Ramos (cell line): ENCODE data around the gene MICAL2.

Source experiments
- in situ Hi-C: fragments of 300-500 bp; cut with MboI; formaldehyde crosslinking; loops from one replicate; pipeline ENCODE4 v1.14.3; 2022; ENCODE audit warnings: low sequenced_read_pairs; ENCODE audit not compliant: unreplicated experiment

Gene MICAL2

GRCh38 chr11:12237381-12237784 is 127.0 kb downstream of the MICAL2 start:
- in situ Hi-C loops = loop anchor here (25.0 kb wide), 2 partner anchors 175 to 450 kb away; no protein-coding TSS in a partner anchor

DNA sequence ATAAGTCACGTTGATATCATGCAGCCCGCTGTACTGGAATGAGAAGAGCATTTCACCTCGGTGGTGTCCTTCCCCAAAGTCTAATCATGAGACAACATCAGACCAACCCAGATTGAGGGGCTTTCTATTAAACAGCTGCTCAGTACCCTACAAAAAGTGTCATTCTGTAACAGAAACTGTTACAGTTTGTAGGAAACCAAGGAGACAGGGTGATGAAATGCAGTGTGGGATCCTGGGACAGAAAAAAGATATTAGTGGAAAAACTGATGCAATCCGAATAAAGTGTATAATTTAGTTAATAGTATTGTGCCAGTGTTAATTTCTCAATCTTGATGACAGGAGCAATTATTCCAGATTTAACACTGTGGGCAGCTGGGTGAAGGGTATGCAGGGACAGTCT is 128.0 kb downstream of the MICAL2 start:
- in situ Hi-C loops = loop anchor here (25.0 kb wide), 2 partner anchors 176 to 451 kb away; no protein-coding TSS in a partner anchor

- in situ Hi-C loops = loop anchor here (25.0 kb wide), 2 partner anchors 177 to 452 kb away; no protein-coding TSS in a partner anchor
These were observed 129.0 kb downstream of the MICAL2 start for GRCh38 chr11:12239396-12239795.

- in situ Hi-C loops = loop anchor here (25.0 kb wide), 2 partner anchors 178 to 453 kb away; no protein-coding TSS in a partner anchor
These were observed 129.5 kb downstream of the MICAL2 start for GRCh38 chr11:12239804-12240371.

DNA sequence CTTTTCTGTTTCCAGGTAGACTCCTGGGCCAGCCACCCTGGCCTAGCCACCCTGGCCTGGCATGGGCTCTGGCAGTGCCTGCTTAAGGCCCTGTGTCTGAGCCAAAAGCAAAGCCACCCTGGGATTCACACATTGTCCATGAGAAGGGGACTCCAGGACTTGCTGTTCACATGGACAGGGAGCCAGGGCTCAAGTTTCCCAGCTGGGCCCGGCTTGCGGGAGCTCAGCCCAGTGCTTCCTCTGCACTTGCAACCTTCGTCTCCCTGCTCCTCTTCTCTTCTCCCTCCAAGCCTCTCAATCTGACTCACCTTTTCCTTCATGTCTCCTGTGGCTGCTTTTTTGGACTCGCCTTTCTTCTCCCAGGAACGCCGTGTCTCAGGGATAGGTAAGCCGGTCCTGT is 130.3 kb downstream of the MICAL2 start:
- in situ Hi-C loops = loop anchor here (25.0 kb wide), 2 partner anchors 178 to 453 kb away; no protein-coding TSS in a partner anchor

DNA sequence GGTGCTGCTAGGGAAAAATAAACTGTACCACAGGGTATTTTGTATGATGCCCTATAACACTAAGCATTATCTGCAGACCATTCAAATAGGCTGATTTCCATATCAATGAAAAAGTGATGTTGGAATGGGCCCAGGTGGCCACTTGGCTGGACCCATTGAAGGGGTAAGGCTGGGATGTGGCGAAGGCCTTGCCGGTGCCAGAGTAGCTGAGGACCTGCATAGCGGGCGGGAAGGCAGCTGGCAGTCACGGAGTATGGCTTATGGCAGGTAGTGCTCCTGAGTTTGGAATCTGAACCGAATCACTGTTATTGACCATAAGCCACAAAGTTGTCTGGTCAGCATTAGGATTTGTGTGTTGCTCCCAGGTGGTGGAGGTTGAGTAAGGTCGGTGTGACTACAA is 131.0 kb downstream of the MICAL2 start:
- in situ Hi-C loops = loop anchor here (25.0 kb wide), 2 partner anchors 179 to 454 kb away; no protein-coding TSS in a partner anchor

GRCh38 chr11:12241971-12242672 is 131.7 kb downstream of the MICAL2 start:
- in situ Hi-C loops = loop anchor here (25.0 kb wide), 2 partner anchors 180 to 455 kb away; no protein-coding TSS in a partner anchor

GRCh38 chr11:12242966-12243365 is 132.6 kb downstream of the MICAL2 start:
- in situ Hi-C loops = loop anchor here (25.0 kb wide), 2 partner anchors 181 to 456 kb away; no protein-coding TSS in a partner anchor

- in situ Hi-C loops = loop anchor here (25.0 kb wide), 2 partner anchors 181 to 456 kb away; no protein-coding TSS in a partner anchor
These were observed 133.1 kb downstream of the MICAL2 start for GRCh38 chr11:12243486-12243885.

GRCh38 chr11:12243911-12244550 is 133.6 kb downstream of the MICAL2 start:
- in situ Hi-C loops = loop anchor here (25.0 kb wide), 2 partner anchors 182 to 457 kb away; no protein-coding TSS in a partner anchor

DNA sequence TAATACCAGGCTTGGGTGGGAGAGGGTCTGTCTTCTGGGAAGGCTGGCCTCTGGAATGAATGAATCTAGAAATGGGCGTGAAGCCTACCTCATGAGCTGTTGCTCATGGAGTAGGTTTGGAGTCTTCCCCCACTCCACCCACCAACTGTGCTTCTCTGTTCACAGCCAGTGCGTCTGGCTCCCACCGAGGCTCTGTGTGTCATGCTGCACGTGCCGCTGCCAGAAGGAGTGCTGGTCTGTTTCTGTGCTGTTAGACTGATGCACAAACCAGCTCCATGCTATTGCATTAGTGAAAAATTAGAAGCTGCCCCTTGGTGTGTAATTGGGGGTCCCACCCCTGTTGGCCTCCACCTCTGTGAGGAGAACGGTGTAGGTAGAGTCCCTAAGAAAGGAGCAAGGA is 134.7 kb downstream of the MICAL2 start:
- in situ Hi-C loops = loop anchor here (25.0 kb wide), 2 partner anchors 183 to 458 kb away; no protein-coding TSS in a partner anchor

DNA sequence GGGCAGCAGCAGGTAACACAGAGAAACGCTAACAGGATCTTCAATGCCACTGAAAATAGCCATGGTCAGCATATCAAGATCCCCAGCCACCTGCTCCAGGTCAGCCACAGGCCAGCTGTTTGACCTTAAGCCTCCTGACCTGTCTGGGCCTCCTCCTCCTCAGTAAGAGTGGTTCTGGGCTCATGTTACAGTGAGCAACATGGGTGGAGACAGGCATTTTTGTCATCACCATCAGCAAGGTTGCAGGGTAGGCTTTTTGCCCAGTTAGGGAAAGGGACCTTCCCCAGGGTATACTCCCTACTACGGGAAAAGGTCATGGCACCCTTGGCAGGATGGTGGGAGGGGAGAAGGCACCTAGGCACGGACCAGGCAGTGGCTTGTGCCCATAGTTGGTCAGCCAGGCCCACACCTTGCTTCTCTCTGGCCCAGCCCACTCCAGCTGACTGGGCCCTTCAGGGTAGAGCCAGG is 135.2 kb downstream of the MICAL2 start:
- in situ Hi-C loops = loop anchor here (25.0 kb wide), 2 partner anchors 183 to 458 kb away; no protein-coding TSS in a partner anchor

DNA sequence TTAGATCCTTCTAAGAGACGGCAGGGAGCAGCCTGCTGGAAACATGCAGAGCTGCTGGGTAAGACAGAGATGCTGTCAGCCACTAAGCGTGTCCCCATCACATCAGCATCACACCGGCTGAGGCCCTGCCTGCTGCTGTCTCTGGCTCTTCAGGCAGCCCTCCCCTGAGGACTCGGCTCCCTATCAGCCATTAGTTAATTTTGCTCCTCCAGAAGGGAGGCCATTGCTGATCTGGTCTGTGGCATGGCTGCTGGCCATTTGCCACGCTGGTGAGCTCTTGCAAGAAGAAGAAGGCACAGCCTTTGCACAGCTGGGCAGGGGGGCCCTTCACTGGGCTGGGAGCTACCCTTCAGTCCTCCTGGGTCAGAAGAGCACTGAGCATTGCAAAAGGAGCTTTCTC is 135.8 kb downstream of the MICAL2 start:
- in situ Hi-C loops = loop anchor here (25.0 kb wide), 2 partner anchors 184 to 459 kb away; no protein-coding TSS in a partner anchor

- in situ Hi-C loops = loop anchor here (25.0 kb wide), 2 partner anchors 185 to 460 kb away; no protein-coding TSS in a partner anchor
These were observed 136.6 kb downstream of the MICAL2 start for GRCh38 chr11:12246989-12247388.

DNA sequence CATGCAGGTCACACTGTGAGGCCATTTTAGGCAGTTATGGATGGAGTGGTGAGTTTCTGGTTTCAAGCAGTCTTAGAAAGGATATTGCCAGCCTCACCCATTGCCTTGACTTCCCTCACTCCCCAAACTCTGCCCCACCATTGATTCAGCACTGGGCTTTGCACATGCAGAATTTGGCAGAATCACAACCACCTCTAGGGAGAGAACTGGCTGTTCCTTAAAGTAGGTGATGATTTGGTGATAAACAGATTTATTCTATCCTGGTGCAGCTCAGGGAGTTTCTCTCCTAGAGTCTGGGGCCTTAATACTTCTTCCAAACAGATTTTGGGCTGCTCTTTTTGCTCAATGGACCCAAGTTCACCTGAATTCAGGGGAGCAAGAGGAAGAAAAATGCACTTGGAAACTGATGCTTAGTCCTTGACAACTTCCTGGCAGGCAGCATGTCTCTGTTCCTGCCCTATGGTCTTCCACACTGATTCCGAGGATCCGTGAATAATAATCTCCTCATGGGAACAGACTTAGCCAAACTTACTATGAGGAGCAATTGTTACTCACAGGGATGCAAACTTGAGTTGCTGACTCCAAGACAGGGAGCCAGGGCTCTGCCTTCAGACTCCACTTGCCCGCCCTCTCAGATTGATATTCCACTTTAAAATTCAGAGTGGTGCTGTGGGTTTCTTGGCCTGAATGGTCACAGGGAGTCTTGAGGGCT is 137.3 kb downstream of the MICAL2 start:
- in situ Hi-C loops = loop anchor here (25.0 kb wide), 2 partner anchors 185 to 460 kb away; no protein-coding TSS in a partner anchor

DNA sequence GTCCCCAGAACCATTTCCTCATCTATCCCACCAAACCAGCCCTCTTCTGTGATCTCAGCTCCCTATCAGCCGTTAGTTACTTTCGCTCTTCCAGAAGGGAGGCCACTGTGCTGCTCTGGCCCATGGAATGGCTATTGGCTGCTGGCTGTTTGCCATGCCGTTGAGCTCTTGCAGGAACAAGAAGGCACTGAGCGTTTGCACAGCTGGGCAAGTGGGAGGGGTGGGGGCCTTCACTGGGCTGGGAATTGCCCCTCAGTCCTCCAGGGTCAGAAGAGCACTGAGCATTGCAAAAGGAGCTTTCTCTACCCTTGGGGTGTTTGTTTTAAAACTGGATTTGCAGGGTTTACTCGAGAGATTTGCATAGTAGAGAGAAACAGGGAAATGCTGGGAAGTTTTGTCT is 137.9 kb downstream of the MICAL2 start:
- in situ Hi-C loops = loop anchor here (25.0 kb wide), 2 partner anchors 186 to 461 kb away; no protein-coding TSS in a partner anchor

DNA sequence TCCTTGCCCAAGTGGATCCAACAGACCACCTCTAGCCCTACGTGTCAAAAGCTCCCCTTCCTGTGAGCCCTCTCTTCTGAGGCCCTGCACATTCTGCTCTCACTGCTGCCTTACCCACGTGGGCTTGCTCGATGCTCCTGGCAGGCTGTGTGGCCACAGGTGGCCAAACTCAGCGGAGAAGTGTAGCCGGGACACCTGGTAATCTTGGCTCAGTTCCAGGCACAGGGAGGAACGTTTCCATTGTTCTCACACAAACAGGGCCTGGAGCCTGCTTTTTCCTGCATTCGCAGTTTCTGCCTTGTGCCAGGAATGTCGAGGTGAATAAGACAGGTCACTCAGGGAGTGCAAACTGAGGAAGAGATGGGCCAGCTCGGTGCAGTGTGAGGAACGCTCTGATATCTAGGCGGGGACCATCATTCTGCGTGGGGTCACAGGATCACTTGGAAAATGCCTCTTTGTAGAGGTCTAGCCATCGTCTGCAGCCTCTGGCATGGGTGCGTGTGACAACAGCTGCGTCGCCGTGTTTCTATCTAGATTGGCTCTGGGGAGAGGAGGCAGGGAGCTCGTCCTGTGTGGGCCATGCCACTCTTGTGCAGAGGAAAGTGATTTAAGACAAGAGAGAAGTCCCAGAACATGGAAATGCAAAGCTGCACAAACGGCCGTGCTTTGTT is 139.3 kb downstream of the MICAL2 start:
- in situ Hi-C loops = loop anchor here (25.0 kb wide), 2 partner anchors 187 to 462 kb away; no protein-coding TSS in a partner anchor

DNA sequence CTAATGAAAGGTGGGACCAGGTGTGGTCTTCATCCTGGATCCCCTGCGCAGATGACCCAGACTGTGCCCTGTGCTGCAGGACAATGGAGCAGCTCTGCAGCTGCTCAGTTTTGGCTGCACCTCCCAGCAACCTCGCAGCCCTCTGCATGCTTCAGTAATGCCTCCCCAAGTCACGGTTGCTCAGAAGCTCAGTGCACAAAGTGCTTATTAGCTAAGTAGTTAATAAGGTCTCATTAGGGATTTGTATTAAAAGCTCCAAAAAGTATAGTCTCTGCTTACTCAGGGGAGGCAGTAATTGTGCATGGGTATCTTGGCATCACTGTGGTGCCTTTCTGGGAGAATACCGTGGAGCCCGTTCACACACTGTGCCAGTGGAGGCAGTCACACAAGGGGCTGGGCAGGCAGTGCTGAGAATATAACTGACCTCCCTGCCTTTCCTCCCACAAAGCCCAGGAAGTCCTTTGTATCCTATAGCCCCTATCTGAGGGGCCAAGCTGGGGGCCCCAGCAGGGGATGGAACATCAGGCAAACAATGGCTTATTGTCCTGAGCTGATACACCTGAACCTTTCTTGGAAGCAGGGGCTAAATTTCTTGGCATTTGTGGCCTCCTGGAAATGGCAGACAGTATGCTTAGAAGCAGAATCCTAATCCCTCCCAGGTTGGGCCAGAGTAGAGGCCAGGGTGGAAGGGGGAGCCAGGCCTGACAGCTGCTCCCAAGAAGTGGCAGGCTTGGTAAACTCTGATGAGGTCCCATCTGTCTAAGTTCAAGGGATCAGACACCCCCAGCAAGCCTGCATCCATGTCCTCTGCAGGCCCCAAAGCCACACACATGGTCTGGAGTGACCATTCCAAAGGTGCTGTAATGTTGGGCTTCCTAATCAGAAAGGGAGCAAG is 141.5 kb downstream of the MICAL2 start:
- in situ Hi-C loops = no loop called here
